ENCODE data around the gene AFF3. TPM values are rescaled to one million over a fixed set of nuclear protein-coding genes. Genes with fewer than 3 reads are reported as not detected.

The AFF3 gene
- total RNA-seq, 6 experiments from 2014 or later, result 1.3 to 7.3 (median 6.4) TPM

DNA sequence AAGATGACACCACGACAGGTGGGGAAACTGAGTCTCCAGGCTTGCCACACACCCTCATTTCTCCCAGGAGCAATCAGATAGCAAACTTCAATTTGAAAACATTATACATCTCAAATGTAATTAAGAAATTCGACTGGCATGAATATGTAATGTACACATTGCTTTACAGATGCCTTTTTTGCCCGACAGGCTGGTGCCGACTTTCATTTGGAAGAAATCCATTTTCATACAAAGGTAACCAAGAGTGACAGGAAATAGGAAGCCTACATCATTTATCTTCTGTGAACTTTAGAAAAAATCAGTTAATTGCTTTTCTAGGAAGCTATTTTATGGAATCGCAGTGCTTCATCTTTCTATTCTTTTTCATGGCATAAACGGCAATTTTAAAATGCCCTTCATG is 140.3 kb downstream of the AFF3 start:
- no peaks in the 10 kb centered on the region for H3K27me3 ChIP-seq
- no peak for DNase-seq
- no peak overlapping the region for H3K4me3 ChIP-seq
- no peak for ATAC-seq
- no peak for TF ChIP-seq POLR2A (IDR thresholded peaks at IDR 0.05)
- TF ChIP-seq, protein P1, sequence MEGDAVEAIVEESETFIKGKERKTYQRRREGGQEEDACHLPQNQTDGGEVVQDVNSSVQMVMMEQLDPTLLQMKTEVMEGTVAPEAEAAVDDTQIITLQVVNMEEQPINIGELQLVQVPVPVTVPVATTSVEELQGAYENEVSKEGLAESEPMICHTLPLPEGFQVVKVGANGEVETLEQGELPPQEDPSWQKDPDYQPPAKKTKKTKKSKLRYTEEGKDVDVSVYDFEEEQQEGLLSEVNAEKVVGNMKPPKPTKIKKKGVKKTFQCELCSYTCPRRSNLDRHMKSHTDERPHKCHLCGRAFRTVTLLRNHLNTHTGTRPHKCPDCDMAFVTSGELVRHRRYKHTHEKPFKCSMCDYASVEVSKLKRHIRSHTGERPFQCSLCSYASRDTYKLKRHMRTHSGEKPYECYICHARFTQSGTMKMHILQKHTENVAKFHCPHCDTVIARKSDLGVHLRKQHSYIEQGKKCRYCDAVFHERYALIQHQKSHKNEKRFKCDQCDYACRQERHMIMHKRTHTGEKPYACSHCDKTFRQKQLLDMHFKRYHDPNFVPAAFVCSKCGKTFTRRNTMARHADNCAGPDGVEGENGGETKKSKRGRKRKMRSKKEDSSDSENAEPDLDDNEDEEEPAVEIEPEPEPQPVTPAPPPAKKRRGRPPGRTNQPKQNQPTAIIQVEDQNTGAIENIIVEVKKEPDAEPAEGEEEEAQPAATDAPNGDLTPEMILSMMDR (IDR thresholded peaks at IDR 0.05), result no peak
- intact Hi-C loops (cut with DNase I), result no loop called here
- no peaks in the 10 kb centered on the region for H3K36me3 ChIP-seq
- H3K4me1 ChIP-seq, result peaks cover 0 to 11% (median 0%) of the 10 kb centered on the region in 4 donors
- H3K27ac ChIP-seq, result no peak overlapping the region
- H3K9me3 ChIP-seq, result no peaks in the 10 kb centered on the region
- 87% methylated on average over 6 of the region's 6 CpGs for WGBS (ENCODE audit: insufficient coverage, low coverage, low lambda C conversion rate, missing lambda C conversion rate)

DNA sequence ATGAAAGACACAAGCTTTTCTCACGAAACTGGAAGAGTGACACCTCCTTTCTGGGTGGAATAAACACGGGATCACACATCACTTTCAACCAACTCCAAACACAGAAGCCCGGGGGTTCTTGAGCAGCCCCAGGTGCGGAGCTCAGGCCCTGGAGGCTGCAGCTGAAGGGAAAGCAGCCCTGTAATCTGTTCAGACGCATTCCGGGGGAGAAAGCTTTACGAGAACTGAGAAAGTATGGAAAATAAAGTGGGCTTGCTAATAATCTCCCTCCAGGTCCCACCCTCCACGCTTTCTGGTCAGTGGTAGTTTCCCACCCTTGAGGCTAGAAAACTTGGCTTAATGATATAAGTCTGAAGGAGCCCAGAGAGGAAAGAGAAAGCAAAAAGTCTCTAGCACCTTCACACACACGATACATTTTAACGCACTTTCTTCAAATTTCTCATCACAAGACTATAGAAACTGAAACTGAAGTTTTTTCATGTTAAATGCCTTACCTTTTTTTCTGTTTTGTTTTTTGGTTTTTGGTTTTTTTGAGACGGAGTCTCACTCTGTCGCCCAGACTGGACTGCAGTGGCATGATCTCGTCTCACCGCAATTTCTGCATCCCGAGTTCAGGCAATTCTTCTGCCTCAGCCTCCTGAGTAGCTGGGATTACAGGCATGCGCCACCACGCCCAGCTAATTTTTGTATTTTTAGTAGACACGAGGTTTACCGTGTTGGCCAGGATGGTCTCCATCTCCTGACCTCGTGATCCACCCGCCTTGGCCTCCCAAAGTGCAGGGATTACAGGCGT is 141.3 kb downstream of the AFF3 start:
- DNase-seq (no peak), ATAC-seq (no peak)
- intact Hi-C loops (cut with DNase I), result no loop called here
- WGBS (ENCODE audit: insufficient coverage, low coverage, low lambda C conversion rate, missing lambda C conversion rate), result 90% methylated on average over 22 of the region's 22 CpGs
- Histone ChIP-seq H3K4me3 (no peak overlapping the region), H3K9me3 (no peaks in the 10 kb centered on the region), H3K36me3 (no peaks in the 10 kb centered on the region), H3K27ac (no peak overlapping the region), H3K27me3 (no peaks in the 10 kb centered on the region), H3K4me1 (peaks cover 0 to 11% (median 0%) of the 10 kb centered on the region in 4 donors)
- TF ChIP-seq, protein P1 (IDR thresholded peaks at IDR 0.05), result no peak
- TF ChIP-seq POLR2A (IDR thresholded peaks at IDR 0.05), result no peak

DNA sequence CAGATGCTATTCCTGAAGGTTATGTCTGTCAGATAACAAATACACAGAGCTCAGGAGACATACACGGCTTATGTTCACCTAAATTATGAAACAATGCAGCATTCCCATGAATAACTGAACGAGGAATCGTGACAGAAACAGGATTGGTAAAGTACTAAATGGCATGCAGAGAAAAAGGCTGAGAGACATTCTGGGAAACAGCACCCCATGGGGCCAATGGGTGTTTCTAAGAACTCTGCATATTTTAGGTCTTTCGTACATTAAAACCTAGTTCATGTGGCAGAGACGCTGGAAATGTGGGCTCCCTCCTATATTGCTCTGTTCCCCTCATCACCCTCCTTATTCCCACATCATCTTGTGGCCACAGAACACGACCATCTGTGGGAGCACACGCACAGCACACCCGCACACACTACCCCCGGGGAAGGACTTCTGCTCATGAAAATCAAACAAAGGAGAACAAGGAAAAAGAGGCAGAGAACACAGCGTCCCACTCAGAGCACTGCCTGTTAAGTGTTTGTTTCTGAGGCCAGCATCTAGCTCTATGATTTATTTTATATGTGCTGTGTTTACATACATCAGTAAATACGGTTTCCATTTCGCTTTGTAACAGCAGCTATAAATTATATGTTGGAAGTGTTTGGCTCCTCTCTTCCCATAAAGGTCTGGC is 143.6 kb downstream of the AFF3 start:
- H3K9me3 ChIP-seq, result no peaks in the 10 kb centered on the region
- H3K4me1 ChIP-seq, result no peaks in the 10 kb centered on the region
- no peak for TF ChIP-seq POLR2A (IDR thresholded peaks at IDR 0.05)
- TF ChIP-seq, protein P1 (IDR thresholded peaks at IDR 0.05), result no peak
- no peak overlapping the region for H3K27ac ChIP-seq
- ATAC-seq (no peak), DNase-seq (no peak)
- 84% methylated on average over 9 of the region's 12 CpGs for WGBS (ENCODE audit: insufficient coverage, low coverage, low lambda C conversion rate, missing lambda C conversion rate)
- no peak overlapping the region for H3K4me3 ChIP-seq
- H3K27me3 ChIP-seq, result no peaks in the 10 kb centered on the region
- H3K36me3 ChIP-seq, result no peaks in the 10 kb centered on the region
- intact Hi-C loops (cut with DNase I), result no loop called here

DNA sequence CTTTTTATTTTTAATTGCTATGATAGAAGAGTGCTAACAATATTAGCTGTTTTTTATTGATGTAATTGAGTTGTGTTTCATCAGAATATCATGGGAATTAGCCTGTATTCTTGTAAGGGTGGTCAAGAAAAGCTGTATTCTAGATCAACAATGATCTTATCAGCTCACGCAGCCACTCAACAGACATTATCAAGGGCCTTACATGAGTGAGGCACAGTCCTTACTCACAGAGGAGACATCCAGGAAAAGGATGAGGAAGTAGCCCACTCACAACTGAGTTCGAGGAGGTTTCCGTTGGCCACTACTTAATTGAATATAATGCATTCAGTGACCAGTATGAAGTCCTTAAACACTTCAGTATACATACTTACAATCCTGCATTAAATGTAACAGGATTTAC is 152.5 kb downstream of the AFF3 start:
- TF ChIP-seq POLR2A (IDR thresholded peaks at IDR 0.05), result no peak
- TF ChIP-seq, protein P1 (IDR thresholded peaks at IDR 0.05), result no peak
- 70% methylated on average over 2 of the region's 3 CpGs for WGBS (ENCODE audit: insufficient coverage, low coverage, low lambda C conversion rate, missing lambda C conversion rate)
- intact Hi-C loops (cut with DNase I), result no loop called here
- H3K36me3 ChIP-seq, result no peaks in the 10 kb centered on the region
- no peaks in the 10 kb centered on the region for H3K27me3 ChIP-seq
- ATAC-seq (no peak), DNase-seq (no peak)
- H3K4me3 ChIP-seq, result no peak overlapping the region
- H3K4me1 ChIP-seq, result no peaks in the 10 kb centered on the region
- H3K27ac ChIP-seq, result no peak overlapping the region
- H3K9me3 ChIP-seq, result no peaks in the 10 kb centered on the region

Measured in right lobe of liver (tissue), 6 donors.